Measurements from ENCODE around the gene APBB1IP. TPM values are rescaled to one million over a fixed set of nuclear protein-coding genes. Genes with fewer than 3 reads are reported as not detected.

Gene APBB1IP
- total RNA-seq, 4 donors from 2014 or later: 1.0 to 4.5 (median 2.7) TPM

GRCh38 chr10:26520575-26520974 lies 82.4 kb downstream of the APBB1IP start:
- DNase-seq (ENCODE audit: low spot score in 2 of 2): no peak
- no peaks in the 10 kb centered on the region for H3K9me3 ChIP-seq
- H3K4me1 ChIP-seq: no peaks in the 10 kb centered on the region
- no peak overlapping the region for H3K4me3 ChIP-seq
- 88% methylated on average over 1 of the region's 1 CpG for WGBS
- H3K27me3 ChIP-seq: no peaks in the 10 kb centered on the region
- TF ChIP-seq EP300 (IDR thresholded peaks at IDR 0.05): no peak
- no peak overlapping the region for H3K27ac ChIP-seq
- no peaks in the 10 kb centered on the region for H3K36me3 ChIP-seq

DNA sequence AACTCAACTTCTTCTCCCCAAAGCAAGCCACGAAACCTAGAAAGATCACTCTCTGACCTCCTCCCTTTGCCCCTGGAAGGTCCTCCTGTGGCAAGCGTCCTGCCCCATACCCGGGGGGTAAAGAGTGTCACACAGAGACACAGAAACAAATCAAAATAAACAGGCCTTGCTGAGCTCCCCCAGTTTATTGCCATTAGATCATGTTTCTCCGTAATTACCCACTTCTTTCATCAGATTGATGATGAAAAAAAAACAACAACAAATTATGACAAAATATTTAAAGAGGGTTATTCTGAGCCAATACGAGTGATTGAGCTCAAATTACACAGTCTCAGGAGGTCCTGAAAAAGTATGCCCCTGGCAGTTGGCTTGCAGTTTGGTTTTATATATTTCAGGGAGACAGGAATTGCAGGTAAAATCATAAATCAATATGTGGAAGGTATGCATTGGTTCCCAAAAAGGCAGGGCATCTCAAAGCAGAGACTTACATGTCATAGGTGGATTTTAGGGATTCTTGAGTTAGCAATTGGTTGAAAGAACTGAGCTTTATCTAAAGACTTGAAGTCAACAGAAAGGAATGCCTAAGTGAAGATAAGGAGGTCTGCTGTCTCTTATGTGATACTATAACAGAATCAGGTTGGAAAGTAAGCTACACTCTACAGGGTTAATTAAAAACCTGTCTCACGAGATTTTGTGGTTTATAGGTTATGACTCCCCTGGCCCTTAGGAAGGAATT lies 86.2 kb downstream of the APBB1IP start:
- TF ChIP-seq POLR2A (IDR thresholded peaks at IDR 0.05) (no peak), EP300 (IDR thresholded peaks at IDR 0.05) (no peak), POLR2AphosphoS5 (IDR thresholded peaks at IDR 0.05) (no peak)
- TF ChIP-seq, protein P1, sequence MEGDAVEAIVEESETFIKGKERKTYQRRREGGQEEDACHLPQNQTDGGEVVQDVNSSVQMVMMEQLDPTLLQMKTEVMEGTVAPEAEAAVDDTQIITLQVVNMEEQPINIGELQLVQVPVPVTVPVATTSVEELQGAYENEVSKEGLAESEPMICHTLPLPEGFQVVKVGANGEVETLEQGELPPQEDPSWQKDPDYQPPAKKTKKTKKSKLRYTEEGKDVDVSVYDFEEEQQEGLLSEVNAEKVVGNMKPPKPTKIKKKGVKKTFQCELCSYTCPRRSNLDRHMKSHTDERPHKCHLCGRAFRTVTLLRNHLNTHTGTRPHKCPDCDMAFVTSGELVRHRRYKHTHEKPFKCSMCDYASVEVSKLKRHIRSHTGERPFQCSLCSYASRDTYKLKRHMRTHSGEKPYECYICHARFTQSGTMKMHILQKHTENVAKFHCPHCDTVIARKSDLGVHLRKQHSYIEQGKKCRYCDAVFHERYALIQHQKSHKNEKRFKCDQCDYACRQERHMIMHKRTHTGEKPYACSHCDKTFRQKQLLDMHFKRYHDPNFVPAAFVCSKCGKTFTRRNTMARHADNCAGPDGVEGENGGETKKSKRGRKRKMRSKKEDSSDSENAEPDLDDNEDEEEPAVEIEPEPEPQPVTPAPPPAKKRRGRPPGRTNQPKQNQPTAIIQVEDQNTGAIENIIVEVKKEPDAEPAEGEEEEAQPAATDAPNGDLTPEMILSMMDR (IDR thresholded peaks at IDR 0.05): no peak

GRCh38 chr10:26525586-26525985 lies 87.4 kb downstream of the APBB1IP start:
- Histone ChIP-seq H3K36me3 (no peaks in the 10 kb centered on the region), H3K4me3 (no peak overlapping the region), H3K4me1 (no peaks in the 10 kb centered on the region), H3K27ac (no peak overlapping the region), H3K9me3 (no peaks in the 10 kb centered on the region), H3K27me3 (no peaks in the 10 kb centered on the region)
- TF ChIP-seq, protein P1 (IDR thresholded peaks at IDR 0.05): no peak
- TF ChIP-seq POLR2AphosphoS5 (IDR thresholded peaks at IDR 0.05) (no peak), POLR2A (IDR thresholded peaks at IDR 0.05) (no peak), EP300 (IDR thresholded peaks at IDR 0.05) (no peak)
- WGBS: 60% methylated on average over 3 of the region's 3 CpGs
- no peak for DNase-seq (ENCODE audit: low spot score in 2 of 2)

More for the DNA sequence above, 86.2 kb downstream of the APBB1IP start:
- Histone ChIP-seq H3K4me1 (no peaks in the 10 kb centered on the region), H3K9me3 (no peaks in the 10 kb centered on the region), H3K4me3 (no peak overlapping the region), H3K27me3 (no peaks in the 10 kb centered on the region), H3K27ac (no peak overlapping the region), H3K36me3 (no peaks in the 10 kb centered on the region)
- WGBS: 38% methylated on average over 6 of the region's 6 CpGs
- DNase-seq (ENCODE audit: low spot score in 2 of 2): no peak

GRCh38 chr10:26527018-26527417 lies 88.9 kb downstream of the APBB1IP start:
- H3K36me3 ChIP-seq: no peaks in the 10 kb centered on the region
- no peaks in the 10 kb centered on the region for H3K9me3 ChIP-seq
- H3K4me3 ChIP-seq: no peak overlapping the region
- H3K4me1 ChIP-seq: no peaks in the 10 kb centered on the region
- no peak for DNase-seq (ENCODE audit: low spot score in 2 of 2)
- WGBS: 92% methylated on average over 2 of the region's 2 CpGs
- no peak for TF ChIP-seq POLR2AphosphoS5 (IDR thresholded peaks at IDR 0.05)
- TF ChIP-seq EP300 (IDR thresholded peaks at IDR 0.05): no peak
- no peak for TF ChIP-seq POLR2A (IDR thresholded peaks at IDR 0.05)
- TF ChIP-seq, protein P1 (IDR thresholded peaks at IDR 0.05): no peak
- no peak overlapping the region for H3K27ac ChIP-seq
- no peaks in the 10 kb centered on the region for H3K27me3 ChIP-seq

DNA sequence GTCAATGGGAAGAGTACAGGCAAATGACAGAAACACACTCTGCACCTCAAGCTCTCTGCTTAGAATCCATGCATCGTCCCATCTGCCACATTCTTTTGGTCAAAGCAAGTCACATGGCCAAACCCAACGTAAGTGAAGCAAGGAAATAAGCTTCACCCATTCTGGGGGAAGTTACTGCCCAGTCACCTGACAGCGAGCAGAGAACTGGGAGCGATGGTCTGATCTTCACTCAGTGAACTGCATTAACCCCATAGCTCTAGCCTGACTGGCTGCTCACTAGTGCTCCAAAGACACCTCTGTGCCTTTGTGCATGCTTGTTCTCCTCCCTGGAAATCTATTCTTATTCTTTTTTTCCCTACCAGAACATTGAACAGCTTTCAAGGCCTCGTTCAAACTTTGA lies 89.9 kb downstream of the APBB1IP start:
- no peak overlapping the region for H3K27ac ChIP-seq
- TF ChIP-seq, protein P1 (IDR thresholded peaks at IDR 0.05): no peak
- TF ChIP-seq POLR2A (IDR thresholded peaks at IDR 0.05): no peak
- no peak for TF ChIP-seq EP300 (IDR thresholded peaks at IDR 0.05)
- TF ChIP-seq POLR2AphosphoS5 (IDR thresholded peaks at IDR 0.05): no peak
- no peaks in the 10 kb centered on the region for H3K9me3 ChIP-seq
- no peaks in the 10 kb centered on the region for H3K4me1 ChIP-seq
- H3K36me3 ChIP-seq: no peaks in the 10 kb centered on the region
- DNase-seq (ENCODE audit: low spot score in 2 of 2): no peak
- H3K4me3 ChIP-seq: no peak overlapping the region
- H3K27me3 ChIP-seq: no peaks in the 10 kb centered on the region
- 79% methylated on average over 5 of the region's 5 CpGs for WGBS
